Measurements from ENCODE around the gene PCDHA10.
"Not testable (repeated sequence)": the region's sequence is repeated elsewhere in the genome, so short reads cannot be mapped to it uniquely, and the experiment has no call there.

PCDHA10 gene

GRCh38 chr5:140840978-140841962 is 14.4 kb upstream of the PCDHA10 start, which contains the start of gene PCDHA8:
Gene PCDHA8, plus strand, starts transcription at chr5:140841187. Its CDS starts 135 bp downstream, at chr5:140841322.
- no peak for DNase-seq (ENCODE audit: insufficient read length, low spot score)
- FAIRE-seq = no peak

DNA sequence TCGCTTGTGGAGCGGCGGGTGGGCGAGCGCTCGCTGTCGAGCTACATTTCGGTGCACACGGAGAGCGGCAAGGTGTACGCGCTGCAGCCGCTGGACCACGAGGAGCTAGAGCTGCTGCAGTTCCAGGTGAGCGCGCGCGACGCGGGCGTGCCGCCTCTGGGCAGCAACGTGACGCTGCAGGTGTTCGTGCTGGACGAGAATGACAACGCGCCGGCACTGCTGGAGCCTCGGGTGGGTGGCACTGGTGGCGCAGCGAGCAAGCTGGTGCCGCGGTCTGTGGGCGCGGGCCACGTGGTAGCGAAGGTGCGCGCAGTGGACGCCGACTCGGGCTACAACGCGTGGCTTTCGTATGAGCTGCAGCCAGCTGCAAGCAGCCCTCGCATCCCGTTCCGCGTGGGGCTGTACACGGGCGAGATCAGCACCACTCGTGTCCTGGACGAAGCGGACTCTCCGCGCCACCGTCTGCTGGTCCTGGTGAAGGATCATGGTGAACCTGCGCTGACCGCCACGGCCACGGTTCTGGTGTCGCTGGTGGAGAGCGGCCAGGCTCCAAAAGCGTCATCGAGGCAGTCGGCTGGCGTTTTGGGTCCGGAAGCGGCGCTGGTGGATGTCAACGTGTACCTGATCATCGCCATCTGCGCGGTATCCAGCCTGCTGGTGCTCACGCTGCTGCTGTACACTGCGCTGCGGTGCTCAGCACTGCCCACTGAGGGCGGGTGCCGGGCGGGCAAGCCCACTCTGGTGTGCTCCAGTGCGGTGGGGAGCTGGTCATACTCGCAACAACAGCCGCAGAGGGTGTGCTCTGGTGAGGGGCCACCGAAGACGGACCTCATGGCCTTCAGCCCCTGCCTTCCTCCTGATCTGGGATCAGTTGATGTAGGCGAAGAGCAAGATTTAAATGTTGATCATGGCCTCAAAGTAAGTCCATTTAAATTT is 12.6 kb upstream of the PCDHA10 start:
- DNase-seq (ENCODE audit: insufficient read length, low spot score) (no peak), FAIRE-seq (no peak)

DNA sequence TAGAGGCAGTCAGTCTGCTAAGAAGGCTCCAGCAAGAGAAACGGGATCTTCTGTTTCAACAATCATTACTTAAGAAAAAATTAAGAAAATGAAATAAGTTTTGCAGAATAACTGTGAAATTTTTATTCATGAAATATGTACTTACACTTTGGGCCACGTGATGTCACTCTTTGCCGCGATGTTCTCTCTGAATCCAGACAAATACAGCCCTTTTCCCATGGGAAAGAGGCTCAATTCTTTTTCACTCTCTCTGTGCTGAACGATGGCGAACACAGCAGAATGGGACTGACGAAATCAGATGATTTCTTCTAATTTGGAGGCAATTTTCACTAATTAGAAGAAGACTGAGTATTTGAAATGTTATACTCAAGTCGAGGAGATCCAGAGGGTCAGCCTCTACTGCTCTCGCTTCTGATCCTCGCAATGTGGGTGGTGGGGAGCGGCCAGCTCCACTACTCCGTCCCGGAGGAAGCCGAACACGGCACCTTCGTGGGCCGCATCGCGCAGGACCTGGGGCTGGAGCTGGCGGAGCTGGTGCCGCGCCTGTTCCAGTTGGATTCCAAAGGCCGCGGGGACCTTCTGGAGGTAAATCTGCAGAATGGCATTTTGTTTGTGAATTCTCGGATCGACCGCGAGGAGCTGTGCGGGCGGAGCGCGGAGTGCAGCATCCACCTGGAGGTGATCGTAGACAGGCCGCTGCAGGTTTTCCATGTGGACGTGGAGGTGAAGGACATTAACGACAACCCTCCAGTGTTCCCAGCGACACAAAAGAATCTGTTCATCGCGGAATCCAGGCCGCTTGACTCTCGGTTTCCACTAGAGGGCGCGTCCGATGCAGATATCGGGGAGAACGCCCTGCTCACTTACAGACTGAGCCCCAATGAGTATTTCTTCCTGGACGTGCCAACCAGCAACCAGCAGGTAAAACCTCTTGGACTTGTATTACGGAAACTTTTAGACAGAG is 7.3 kb upstream of the PCDHA10 start, which contains the start of gene PCDHA9:
Gene PCDHA9, plus strand, starts transcription at position 244 of the 964 bp plus-strand sequence. Its CDS starts 114 bp downstream, at position 358.
- DNase-seq (ENCODE audit: insufficient read length, low spot score); FAIRE-seq: not testable (repeated sequence)

DNA sequence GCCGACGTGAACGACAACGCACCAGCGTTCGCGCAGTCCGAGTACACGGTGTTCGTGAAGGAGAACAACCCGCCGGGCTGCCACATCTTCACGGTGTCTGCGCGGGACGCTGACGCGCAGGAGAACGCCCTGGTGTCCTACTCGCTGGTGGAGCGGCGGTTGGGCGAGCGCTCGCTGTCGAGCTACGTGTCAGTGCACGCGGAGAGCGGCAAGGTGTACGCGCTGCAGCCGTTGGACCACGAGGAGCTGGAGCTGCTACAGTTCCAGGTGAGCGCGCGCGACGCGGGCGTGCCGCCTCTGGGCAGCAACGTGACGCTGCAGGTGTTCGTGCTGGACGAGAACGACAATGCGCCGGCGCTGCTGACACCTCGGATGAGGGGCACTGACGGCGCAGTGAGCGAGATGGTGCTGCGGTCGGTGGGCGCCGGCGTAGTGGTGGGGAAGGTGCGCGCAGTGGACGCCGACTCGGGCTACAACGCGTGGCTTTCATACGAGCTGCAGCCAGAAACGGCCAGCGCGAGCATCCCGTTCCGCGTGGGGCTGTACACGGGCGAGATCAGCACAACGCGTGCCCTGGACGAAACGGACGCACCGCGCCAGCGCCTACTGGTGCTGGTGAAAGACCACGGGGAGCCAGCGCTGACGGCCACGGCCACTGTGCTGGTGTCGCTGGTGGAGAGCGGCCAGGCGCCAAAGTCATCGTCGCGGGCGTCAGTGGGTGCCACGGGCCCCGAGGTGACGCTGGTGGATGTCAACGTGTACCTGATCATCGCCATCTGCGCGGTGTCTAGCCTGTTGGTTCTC is 5.7 kb upstream of the PCDHA10 start:
- FAIRE-seq = not testable (repeated sequence)

GRCh38 chr5:140857177-140857986 is 1.7 kb downstream of the PCDHA10 start:
- DNase-seq (ENCODE audit: insufficient read length, low spot score) (no peak), FAIRE-seq (no peak)

More for the DNA sequence above, 5.7 kb upstream of the PCDHA10 start:
- not testable (repeated sequence) for DNase-seq (ENCODE audit: insufficient read length, low spot score)

GRCh38 chr5:140857987-140858240 is 2.2 kb downstream of the PCDHA10 start:
- DNase-seq (ENCODE audit: insufficient read length, low spot score) (no peak), FAIRE-seq (no peak)

- FAIRE-seq = no peak
- no peak for DNase-seq (ENCODE audit: insufficient read length, low spot score)
These were observed 7.0 kb downstream of the PCDHA10 start for GRCh38 chr5:140862441-140863295.

DNA sequence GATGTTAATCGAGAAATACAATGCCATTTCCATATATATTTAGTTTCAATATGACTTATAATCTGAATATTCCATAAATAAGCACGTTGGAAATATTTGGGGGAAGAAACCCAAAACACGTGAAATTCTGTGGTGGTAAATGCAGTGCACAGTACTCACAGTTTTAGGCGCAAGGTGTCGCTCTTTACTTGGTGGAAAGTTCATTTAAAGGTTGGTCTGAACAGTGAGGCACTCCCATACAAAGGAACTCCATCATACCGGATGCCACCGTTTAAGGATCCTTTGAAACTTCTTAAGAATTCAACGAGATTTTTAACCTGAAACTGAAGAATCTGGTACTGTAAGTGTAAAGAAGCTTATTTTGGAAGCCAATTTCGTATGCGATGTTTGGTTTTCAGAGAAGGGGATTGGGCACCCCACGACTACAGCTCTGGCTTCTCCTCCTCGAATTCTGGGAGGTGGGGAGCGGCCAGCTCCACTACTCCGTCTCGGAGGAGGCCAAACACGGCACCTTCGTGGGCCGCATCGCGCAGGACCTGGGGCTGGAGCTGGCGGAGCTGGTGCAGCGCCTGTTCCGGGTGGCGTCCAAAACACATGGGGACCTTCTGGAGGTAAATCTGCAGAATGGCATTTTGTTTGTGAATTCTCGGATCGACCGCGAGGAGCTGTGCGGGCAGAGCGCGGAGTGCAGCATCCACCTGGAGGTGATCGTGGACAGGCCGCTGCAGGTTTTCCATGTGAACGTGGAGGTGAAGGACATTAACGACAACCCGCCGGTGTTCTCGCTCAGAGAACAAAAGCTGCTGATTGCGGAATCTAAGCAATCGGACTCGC is 13.2 kb downstream of the PCDHA10 start, which contains the start of gene PCDHA11:
Gene PCDHA11, plus strand, starts transcription at position 237 of the 834 bp plus-strand sequence. Its CDS starts 147 bp downstream, at position 384.
- FAIRE-seq (no peak), DNase-seq (ENCODE audit: insufficient read length, low spot score) (no peak)

- DNase-seq (ENCODE audit: insufficient read length, low spot score) (no peak), FAIRE-seq (no peak)
These were observed 13.8 kb downstream of the PCDHA10 start for GRCh38 chr5:140869555-140869886.

GRCh38 chr5:140870221-140871201 is 14.8 kb downstream of the PCDHA10 start:
- no peak for DNase-seq (ENCODE audit: insufficient read length, low spot score)
- no peak for FAIRE-seq

DNA sequence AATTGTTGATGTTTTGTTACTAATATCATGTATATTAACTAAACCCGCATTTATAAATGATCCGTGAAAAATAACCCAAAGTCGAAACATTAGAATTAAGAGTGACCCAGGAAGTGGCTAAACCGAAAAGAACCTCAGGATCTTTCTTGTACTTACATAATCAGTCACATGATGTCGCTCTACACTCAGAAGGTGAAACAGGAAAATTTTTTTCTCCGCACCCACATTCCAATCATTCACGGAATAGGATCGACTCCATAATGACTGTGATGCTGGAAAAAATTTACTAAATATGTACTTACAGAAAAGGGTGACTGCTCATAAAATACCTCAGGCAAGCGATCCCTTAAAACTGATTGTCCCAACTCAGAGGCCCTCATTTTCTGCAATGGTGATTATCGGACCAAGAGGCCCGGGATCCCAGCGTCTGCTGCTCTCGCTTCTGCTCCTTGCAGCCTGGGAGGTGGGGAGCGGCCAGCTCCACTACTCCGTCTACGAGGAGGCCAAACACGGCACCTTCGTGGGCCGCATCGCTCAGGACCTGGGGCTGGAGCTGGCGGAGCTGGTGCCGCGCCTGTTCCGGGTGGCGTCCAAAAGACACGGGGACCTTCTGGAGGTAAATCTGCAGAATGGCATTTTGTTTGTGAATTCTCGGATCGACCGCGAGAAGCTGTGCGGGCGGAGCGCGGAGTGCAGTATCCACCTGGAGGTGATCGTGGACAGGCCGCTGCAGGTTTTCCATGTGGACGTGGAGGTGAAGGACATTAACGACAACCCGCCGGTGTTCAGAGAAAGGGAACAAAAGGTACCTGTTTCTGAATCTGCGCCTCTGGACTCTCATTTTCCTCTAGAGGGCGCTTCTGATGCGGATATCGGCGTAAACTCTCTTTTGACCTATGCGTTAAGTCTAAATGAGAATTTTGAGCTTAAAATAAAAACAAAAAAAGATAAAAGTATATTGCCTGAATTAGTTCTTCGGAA is 19.7 kb downstream of the PCDHA10 start, which contains the start of gene PCDHA12:
Gene PCDHA12, plus strand, starts transcription at position 224 of the 981 bp plus-strand sequence. Its CDS starts 165 bp downstream, at position 389.
- DNase-seq (ENCODE audit: insufficient read length, low spot score) = no peak
- FAIRE-seq = no peak

- FAIRE-seq; DNase-seq (ENCODE audit: insufficient read length, low spot score): not testable (repeated sequence)
These were observed 21.0 kb downstream of the PCDHA10 start for GRCh38 chr5:140876541-140877261.

DNA sequence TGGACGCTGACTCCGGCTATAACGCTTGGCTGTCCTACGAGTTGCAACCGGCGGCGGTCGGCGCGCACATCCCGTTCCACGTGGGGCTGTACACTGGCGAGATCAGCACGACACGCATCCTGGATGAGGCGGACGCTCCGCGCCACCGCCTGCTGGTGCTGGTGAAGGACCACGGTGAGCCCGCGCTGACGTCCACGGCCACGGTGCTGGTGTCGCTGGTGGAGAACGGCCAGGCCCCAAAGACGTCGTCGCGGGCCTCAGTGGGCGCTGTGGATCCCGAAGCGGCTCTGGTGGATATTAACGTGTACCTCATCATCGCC is 21.5 kb downstream of the PCDHA10 start:
- no peak for FAIRE-seq

More for the DNA sequence above, 21.5 kb downstream of the PCDHA10 start:
- DNase-seq (ENCODE audit: insufficient read length, low spot score) = no peak

All from GM19239 (cell line).